ENCODE data around the gene DNAH2. TPM values are rescaled to one million over a fixed set of nuclear protein-coding genes. Genes with fewer than 3 reads are reported as not detected.

The DNAH2 gene
- total RNA-seq, 1 donor, result under 0.01 TPM

- peak; percentile 51 for DNase-seq (ENCODE audit: low read depth)
- TF ChIP-seq CTCF (IDR thresholded peaks at IDR 0.05; ENCODE audit: insufficient read depth, low read length), result no peak
- no peak overlapping the region for H3K4me3 ChIP-seq (ENCODE audit: low read depth, low read length)
Measured at GRCh38 chr17:7774055-7774521, 56.5 kb downstream of the DNAH2 start.

- DNase-seq (ENCODE audit: low read depth), result no peak
- H3K4me3 ChIP-seq (ENCODE audit: low read depth, low read length), result no peak overlapping the region
- no peak for TF ChIP-seq CTCF (IDR thresholded peaks at IDR 0.05; ENCODE audit: insufficient read depth, low read length)
Measured at GRCh38 chr17:7775051-7775450, 57.5 kb downstream of the DNAH2 start.

GRCh38 chr17:7777017-7777416 is 59.5 kb downstream of the DNAH2 start:
- TF ChIP-seq CTCF (IDR thresholded peaks at IDR 0.05; ENCODE audit: insufficient read depth, low read length), result no peak

GRCh38 chr17:7780736-7781135 is 63.2 kb downstream of the DNAH2 start:
- H3K4me3 ChIP-seq (ENCODE audit: low read depth, low read length), result no peak overlapping the region
- no peak for DNase-seq (ENCODE audit: low read depth)
- TF ChIP-seq CTCF (IDR thresholded peaks at IDR 0.05; ENCODE audit: insufficient read depth, low read length), result no peak

More at GRCh38 chr17:7777017-7777416, 59.5 kb downstream of the DNAH2 start:
- no peak for DNase-seq (ENCODE audit: low read depth)
- H3K4me3 ChIP-seq (ENCODE audit: low read depth, low read length), result no peak overlapping the region

- TF ChIP-seq CTCF (IDR thresholded peaks at IDR 0.05; ENCODE audit: insufficient read depth, low read length), result no peak
- no peak overlapping the region for H3K4me3 ChIP-seq (ENCODE audit: low read depth, low read length)
- peak; percentile 34 for DNase-seq (ENCODE audit: low read depth)
Measured at GRCh38 chr17:7781429-7781828, 63.9 kb downstream of the DNAH2 start.

GRCh38 chr17:7782240-7782639 is 64.7 kb downstream of the DNAH2 start:
- peak; percentile 80 for DNase-seq (ENCODE audit: low read depth)
- TF ChIP-seq CTCF (IDR thresholded peaks at IDR 0.05; ENCODE audit: insufficient read depth, low read length), result peak; percentile 58
- no peak overlapping the region for H3K4me3 ChIP-seq (ENCODE audit: low read depth, low read length)

GRCh38 chr17:7786866-7787265 is 69.3 kb downstream of the DNAH2 start:
- no peak for TF ChIP-seq CTCF (IDR thresholded peaks at IDR 0.05; ENCODE audit: insufficient read depth, low read length)
- no peak overlapping the region for H3K4me3 ChIP-seq (ENCODE audit: low read depth, low read length)
- DNase-seq (ENCODE audit: low read depth), result no peak

All from fibroblast of the aortic adventitia (primary cell).